ENCODE measurements around the gene DYNLL1.

DNA sequence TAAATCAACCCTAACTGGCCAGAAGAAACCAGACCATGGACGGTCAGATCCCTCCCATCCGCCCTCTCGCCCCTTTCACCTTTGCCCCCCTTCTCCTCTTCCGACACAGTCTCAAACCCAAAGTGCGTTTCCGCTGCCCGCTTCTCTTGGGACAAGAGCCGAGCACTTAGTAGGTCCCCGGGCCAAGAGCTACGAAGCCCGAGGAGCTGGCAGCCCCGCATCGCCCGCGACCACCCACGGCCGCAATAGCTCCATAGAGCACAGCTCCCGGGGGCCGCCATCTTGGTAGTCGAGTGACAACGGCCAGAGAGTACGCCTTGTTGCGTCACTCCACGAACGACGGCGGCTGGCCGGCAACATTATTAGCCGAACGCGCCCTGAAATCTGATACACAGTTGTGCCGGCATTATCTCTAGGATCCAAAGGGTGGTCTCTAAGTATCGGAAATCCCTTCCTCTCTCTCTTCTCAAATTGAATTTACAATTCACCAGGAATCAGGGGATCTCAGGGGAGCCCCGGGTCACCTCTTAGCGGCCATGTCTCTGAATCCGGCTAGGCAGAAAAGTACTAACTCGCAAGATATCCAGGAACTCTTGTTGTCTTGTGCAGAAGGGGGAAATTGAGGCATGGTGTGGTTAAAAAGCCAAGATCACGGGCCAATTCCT lies 33.1 kb downstream of the DYNLL1 start, which contains the start of gene COQ5:
- TF ChIP-seq, protein P1, sequence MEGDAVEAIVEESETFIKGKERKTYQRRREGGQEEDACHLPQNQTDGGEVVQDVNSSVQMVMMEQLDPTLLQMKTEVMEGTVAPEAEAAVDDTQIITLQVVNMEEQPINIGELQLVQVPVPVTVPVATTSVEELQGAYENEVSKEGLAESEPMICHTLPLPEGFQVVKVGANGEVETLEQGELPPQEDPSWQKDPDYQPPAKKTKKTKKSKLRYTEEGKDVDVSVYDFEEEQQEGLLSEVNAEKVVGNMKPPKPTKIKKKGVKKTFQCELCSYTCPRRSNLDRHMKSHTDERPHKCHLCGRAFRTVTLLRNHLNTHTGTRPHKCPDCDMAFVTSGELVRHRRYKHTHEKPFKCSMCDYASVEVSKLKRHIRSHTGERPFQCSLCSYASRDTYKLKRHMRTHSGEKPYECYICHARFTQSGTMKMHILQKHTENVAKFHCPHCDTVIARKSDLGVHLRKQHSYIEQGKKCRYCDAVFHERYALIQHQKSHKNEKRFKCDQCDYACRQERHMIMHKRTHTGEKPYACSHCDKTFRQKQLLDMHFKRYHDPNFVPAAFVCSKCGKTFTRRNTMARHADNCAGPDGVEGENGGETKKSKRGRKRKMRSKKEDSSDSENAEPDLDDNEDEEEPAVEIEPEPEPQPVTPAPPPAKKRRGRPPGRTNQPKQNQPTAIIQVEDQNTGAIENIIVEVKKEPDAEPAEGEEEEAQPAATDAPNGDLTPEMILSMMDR (IDR thresholded peaks at IDR 0.05; ENCODE audit: low read depth, low read length, poor library complexity, severe bottlenecking) = no peak
- no peak for TF ChIP-seq EZH2phosphoT487 (IDR thresholded peaks at IDR 0.05; ENCODE audit: borderline replicate concordance, low read length)

All from DOHH2 (cell line).